NAMALWA (cell line): ENCODE results near the gene DAB2IP.

Experiments used
- DNase-seq: peaks from one replicate; pipeline ENCODE4 v3.0.0-alpha.2; 2015; ENCODE audit warnings: low spot score

DAB2IP gene

DNA sequence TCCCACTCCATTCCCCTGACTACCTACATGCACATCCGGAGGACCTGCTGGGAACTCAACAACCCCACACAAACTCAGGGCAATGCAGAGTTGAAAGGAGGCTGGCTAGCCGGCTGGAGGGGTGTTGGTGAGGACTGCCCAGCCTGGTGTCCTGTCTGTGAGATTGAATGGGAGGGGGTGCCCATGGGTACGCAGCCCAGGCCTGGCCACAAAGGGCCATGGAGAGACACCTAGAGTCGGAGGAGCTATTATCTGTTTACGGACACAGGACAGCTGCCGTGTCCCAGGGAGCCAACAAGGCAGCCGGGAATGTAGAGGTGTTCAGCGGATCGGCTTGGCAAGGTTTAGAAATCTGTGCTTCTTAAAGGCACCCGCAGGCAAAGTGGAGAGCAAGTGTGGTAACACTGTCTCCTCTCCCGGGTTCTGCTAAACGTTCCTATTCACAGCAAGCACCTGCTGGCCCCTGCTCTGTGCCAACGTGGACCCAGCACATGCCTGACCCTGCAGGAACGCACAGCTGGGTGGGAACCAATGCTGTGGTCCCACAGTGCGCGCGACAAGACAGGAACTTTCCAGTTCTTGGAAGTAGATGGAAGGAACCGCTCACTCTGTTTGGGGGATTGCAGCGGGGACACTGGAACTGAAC lies 166.7 kb downstream of the DAB2IP start:
- no peak for DNase-seq

DNA sequence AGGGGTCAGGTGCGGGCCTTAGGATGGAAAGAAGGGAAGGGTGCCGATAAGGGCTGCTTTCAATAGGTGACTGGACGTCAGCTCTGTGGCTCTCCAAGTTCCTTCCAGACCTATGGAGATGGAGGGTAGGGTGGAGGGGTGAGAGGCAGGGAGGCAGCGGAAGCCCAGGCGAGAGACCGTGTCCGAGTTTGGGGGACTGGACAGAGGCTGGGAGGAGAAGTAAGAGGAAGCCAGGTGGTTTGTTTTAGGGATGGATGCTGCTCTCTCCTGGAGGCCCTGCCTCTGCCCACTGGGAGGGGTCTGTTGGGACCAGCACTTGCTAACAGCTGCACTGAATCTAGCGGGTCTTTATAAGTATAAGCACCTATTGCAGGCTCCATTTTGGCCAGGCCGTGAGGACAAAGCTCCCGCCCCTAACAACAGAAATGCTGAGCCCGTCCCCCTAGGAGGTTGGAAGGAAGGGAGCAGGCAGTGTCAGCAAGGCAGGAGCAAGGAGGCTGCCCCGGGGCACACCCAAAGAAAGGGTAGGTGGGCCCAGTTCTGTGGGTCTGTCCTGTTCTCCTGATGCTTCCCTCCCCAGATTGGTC lies 167.5 kb downstream of the DAB2IP start:
- DNase-seq, result no peak

DNA sequence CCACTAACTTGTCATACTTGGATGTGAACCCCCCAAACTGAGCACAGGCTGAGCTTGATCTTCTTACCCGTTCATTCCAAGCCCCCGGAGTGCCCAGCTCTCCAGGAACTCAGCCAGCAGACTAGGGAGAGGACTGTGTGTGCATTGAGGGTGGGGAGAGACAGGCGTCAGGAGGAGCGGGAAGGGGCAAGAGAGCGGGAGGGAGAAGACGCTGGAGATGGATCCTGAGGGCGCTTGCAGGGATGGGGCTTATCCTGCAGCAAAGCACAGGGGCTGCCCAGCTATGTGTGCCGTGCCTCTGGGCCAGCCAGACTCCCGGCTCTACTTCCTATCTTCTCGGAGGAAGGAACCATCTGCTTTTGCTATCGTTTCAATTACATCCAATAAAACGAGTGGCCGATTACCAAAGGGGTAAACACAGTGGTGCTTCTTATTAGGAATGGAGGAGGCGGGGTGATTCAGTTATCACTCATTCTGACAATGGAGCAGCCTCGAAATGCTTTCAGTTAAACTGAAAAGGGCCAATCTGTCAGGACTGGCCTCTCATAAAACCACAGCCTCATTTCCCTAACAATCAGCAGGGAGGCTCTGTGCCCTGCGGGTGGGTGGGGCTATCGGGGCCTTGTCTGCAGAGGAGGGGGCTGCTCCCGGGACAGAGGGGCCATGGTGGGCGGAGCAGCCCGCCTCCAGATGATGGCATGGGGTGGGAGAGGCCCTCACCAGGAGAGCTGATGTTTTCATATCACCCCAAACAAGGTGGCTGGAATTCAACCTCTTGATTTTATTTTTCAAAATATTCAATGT lies 168.2 kb downstream of the DAB2IP start:
- DNase-seq, result no peak

DNA sequence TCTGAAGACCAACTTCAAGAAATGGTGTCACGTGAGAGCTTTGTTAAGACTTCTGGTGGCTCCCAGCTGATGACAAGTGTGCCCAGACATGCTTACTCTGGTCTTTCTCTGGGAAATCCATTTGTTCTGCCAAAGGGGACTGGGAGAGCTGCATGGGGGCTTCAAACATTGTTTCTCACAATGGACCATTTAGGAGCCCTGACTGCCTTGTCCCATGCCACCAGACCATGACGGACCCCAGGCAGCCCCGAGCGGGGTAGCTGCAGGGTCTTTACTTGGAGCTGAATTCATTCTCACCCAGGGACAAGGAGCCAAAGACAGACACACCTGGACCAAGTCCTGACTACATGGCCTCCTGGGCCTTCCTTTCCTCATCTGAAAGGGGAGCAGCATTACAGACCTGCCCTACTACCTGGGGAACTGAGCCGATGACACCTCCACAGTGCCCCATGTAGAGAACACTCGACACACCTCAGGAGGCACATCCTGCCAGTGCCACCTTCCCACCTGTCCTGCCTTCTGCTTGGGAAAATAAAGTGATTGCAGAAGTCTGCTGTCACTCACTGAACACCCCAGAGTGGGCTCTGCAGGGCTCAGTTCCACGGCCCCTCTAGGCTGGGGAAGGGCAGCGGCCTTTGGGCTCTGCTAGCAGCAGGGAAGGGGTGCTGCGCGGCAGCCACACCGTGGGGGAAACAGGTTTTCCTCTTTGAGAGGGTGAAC lies 169.0 kb downstream of the DAB2IP start:
- no peak for DNase-seq

DNA sequence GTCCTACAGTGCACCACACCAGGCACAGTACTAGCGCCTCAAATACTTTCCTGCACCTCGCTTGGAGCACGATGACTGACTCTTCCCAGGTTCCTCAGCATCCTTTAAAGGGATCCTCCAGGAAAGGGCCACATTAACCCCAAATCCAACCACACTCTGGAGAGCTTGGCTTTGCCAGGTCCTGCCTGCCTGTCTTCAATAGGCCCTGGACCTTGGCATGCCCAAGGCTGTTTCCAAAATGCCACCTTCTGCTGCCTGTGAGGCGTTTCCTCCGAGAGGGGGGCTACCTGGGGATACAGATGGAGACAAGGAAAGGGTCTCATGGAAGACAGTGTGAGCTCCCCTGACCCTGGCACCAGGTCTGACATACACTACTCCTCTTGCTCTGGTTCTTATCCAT lies 169.9 kb downstream of the DAB2IP start:
- DNase-seq, result no peak

DNA sequence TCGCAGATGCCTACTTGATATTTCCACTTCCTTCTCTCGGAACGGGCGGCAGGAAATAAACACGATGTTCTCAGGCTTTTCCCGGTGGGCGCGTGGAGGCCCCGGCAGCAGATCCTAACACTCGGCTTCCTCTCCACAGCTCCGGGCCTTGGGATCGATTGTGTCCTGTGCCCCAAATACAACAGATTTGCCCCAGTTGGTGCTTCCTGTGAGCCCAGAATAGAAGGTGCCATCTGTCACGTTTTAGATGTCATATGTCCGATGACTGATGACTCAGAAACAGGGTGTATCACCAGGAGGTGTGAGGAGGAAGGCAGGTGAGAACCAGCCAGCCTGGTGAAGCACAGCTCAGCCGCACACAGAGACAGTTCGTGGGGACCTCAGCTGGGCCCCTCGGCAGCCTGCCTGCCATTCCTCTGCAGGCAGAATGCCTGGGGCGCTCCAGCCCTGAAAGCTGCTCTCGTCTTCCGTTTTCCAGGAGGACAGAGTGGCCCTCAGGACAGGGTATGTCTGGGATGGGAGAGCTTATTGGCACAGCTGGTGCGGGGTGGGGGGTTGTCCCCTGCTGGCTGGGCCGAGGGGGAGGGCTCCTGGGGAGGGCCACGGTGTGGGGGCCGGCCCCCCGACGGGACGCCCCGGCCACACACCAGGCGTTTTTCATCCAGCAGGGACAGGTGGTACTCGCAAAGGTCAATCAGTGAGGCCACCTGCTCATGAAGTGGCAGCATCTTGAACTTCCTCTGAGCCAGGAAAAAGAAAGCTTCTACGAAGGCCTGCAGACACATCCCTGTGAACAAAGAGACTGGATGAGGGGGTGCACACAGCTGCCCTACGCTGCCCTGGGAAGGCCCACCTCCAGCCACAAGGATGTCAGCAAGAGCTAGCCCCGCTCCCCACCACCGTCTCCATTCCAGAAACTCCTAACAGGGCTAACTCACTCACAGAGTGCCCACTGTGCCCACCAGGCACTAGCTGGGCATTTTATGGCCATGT lies 171.0 kb downstream of the DAB2IP start:
- DNase-seq, result no peak

DNA sequence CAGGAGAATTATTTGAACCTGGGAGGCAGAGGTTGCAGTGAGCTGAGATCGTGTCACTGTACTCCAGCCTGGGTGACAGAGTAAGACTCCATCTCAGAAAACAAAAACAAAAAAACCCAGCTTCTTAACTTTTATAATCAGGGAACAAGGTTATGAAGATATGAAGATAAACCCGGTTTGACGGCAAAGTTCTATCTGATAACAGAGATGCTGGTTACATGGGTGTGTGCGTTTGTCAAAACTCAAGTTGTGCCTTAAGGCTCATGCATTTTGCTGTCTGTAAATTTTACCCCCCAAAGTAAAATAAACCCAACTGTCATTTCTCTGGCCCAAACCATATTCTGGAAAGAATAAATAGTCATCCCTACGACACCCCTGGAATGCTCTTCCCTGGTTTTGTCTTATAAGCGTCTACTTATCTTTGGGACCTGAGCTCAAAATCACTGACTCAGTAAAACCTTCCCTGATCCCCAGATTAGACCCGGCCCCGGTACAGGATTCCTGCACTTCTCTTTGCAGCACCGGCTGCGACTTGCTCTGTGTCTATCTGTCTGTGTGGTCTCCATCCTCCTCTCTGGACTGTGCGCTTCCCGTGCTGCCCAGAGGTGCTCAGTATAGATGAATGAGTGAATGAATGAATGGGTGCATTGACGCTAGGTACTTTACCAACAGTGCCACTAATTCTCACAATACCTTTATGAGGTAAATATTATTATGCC lies 172.2 kb downstream of the DAB2IP start:
- DNase-seq, result no peak

DNA sequence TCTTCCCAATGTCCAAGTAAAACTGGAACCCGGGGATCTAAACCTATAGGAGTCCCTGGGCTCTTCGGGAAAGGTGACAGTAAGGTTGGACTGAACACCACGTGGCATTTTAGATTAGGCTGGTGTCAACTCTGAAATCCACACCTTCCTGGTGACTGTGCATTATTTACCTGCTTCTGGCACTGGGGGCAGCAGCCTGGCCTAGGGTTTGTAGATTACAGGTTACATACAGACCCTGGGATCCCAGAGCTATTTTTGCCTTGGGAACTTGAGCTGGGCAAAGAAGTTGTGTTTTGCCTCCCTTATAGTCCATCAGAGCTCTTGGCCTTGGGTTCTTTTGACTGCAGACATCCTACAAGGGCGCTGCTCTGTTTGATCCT lies 173.2 kb downstream of the DAB2IP start:
- DNase-seq, result no peak

DNA sequence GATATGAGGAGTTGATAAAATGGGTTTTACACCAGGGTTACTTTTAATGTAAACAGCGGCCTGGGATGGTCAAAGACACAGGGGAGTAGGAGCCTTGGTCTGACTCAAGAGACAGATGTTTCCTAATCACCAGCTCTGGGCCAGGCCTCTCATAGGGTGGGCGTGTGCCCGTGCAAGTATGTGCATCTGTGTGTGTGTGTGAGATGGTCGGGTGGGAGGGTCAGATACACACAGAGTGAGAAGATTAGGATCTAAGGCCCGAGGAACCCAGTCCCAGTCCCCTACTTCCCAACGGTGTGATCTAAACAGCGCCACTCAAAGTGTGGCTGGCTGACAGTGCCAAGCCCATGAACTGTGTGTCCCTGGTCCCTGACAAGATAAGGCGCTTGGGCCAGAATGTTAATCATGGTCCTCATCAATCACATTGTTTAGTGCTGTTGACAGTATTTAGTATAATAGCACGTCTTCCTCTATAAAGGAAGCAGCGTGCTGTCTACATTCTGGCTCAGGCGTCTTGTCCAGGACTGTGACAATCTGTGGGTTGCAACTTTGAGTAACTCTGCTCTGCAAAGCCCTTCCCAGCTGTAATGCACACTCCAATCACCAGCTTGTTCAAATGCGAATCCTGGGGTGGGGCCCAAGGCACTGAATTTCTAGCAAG lies 173.7 kb downstream of the DAB2IP start:
- DNase-seq, result no peak

DNA sequence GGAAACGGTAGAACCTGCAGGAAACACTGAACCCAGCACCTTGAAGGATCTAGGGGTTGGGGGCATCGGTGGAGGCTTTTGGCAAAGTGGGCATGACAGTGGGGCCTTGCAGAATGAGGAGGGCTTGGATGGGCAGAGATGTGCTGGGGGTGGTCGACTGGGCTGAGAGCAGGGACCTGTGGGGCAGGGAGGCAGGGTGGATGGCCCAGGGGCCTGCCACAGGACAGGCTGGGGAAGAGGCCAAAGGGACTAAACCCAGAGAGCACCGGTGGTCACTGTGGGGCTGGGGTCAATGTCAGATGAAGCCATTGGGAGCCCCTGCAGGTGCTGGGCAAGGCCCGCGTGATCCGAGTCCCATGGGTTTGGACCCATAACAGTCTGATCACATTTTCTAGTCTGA lies 175.3 kb downstream of the DAB2IP start:
- DNase-seq, result no peak

DNA sequence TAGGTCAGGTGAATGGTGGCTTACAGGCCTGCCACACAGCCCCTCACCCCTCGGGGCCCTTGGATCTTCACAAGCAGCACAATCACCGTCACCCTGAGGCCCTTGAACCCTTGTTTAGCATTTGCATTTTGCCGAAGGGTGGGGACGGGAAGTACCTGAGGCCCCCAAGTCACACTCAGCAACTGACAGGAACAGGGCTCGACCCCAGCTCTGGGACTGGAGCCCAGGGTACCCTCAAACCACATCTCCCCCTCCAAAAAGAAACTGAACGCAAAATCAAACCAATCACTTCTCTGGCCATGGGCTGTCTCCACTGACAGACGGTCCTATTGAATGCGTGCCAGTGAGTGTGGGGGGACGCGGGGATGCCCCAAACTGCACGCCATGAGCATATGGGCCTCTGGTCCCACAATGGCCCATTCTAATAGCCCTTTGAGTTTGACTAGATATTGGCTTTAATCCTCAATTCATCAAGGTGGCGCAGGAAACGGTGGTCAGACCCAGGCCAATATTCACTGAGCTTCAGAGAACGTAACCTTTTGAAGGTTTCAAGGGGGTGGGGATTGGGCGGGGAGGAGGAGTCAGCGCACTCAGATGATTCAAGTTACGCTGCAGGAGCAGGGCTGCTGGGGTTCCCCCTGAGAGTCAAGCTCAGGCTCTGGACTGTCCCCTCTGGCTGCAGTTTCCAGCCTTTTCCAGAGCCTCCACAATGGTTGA lies 176.0 kb downstream of the DAB2IP start:
- DNase-seq, result no peak

DNA sequence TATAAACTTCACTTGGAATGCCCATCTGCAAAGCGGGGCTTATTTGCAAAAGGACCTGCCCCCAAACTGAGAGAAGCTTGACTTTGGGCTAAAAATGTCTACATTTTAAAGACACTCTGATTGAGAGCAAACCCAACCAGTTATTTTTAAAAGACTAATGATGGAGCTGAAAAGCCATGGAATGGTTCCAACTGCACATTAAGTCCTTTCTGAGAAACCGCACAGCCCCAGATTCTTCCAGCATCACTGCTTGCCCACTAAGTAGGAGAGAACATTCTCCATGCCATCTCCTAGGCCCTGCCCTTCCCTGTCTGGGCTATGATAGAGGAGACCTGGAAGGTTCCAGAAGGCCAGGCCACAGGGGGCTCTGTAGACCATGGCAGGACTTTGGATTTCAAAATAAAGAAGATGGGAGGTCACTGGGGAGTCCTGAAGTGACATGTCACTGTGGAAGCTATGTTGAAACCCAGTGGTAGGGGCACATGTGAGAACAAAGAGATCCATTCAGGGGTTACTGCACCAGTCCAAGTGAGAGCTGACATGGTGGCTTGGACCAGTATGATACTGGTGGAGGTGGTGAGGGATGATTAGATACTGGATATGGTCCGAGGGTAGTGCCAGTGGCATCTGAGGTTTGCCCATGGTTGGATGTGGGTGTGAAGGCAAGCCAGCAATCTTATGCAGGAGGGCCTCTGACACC lies 179.2 kb downstream of the DAB2IP start:
- no peak for DNase-seq

DNA sequence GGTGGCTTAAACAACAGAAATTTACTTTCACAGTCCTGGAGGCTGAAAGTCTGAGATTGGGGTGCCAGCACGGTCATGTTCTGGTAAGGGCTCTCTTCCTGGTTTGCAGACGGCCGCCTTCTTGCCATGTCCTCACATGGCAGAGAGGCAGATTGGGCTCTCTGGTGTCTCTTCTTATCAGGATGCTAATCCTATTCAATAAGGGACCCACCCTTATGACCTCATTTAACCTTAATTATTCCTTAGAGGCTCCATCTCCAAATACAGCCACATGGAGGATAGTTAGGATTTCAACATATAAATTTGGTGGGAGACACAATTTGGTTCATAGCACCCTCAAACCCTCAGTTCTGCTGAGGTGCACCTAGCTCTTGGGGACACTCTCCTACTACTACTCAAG lies 180.4 kb downstream of the DAB2IP start:
- no peak for DNase-seq

DNA sequence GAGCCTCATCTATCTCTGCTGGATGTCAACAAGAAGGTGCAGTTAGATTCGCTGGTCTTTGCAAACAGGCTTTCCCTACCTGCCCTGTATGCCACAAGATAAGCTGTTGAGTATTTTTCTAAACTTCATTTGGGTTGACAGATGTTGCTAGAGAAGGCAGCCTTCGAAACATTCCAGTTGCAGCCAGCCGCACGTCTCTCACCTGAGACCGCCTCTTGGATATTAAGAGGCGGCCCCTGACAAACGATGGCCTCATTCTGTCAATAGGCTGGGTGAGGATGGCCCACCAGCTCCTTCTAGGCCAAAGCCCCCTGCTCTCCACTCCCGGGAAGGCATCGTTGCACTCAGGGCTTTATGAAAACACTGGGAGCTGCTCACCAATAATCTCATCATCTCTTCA lies 181.6 kb downstream of the DAB2IP start:
- no peak for DNase-seq
